Uterus (tissue), 2 donors: ENCODE measurements around the gene OR51G2.

ENCODE experiments used
- CTCF ChIP-seq, 4 experiments: fragments of 200-600 bp in 2 of 4; fragments of 450-650 bp in 2 of 4; sonication (generic) in 2 of 4; IDR thresholded peaks; one replicate each; pipeline ENCODE4 v1.5.1; 2016 to 2019; ENCODE audit warnings: antibody characterized with exemption in 4 of 4, mild to moderate bottlenecking in 2 of 4, moderate library complexity in 1 of 4
- POLR2A ChIP-seq, 2 donors: fragments of 450-650 bp; IDR thresholded peaks; one replicate each; pipeline ENCODE4 v1.6.1; 2016; ENCODE audit warnings: antibody characterized with exemption in 2 of 2, mild to moderate bottlenecking in 1 of 2, moderate library complexity in 1 of 2

- TF ChIP-seq POLR2A (IDR thresholded peaks at IDR 0.05) (no peak), CTCF (IDR thresholded peaks at IDR 0.05) (no peak)
These were observed 31.6 kb downstream of the OR51G2 start for GRCh38 chr11:4887591-4887990.
